HG03342 (cell line): ENCODE measurements around the gene RRAD.

Experiments
- ATAC-seq: cut with Tn5 transposase; IDR thresholded peaks from one replicate; pipeline ENCODE4 v1.9.1; 2021; ENCODE audit warnings: mild to moderate bottlenecking, moderate library complexity; ENCODE audit not compliant: unreplicated experiment

RRAD gene

DNA sequence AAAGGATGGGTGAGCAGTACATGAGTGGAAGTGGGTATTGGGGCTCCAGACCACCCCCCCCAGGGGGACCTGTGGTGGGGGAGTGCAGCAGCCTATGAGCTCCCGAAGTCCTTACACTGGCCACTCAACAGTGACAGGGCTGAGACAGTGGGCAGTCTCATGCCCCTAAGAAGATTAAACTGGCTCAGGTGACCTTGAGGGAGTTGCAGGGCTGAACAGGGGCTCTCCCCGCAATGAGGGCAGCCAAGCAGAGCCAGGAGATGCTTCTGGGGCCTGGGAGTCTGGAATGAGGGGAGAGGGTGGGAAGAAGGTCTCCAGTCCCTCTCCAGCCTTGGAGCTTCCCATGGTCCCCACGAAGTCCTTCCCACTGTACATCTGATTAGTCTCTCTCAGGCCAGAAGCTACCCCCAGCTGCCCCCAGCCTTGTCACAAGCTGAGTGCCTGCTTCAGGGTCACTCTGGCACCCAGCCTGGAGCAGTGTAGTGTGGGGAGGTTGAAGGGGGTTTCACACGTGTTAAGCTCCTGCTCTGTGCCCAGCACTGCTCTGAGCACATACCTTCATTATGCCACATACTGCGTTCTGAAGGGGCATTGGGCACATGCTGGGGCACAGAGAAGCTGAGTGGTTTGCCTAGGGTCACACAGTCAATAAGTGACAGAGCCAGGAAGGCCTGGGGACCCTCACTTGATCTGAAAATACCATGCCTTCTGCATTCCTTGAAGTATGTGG is 5.6 kb downstream of the RRAD start:
- no peak for ATAC-seq

DNA sequence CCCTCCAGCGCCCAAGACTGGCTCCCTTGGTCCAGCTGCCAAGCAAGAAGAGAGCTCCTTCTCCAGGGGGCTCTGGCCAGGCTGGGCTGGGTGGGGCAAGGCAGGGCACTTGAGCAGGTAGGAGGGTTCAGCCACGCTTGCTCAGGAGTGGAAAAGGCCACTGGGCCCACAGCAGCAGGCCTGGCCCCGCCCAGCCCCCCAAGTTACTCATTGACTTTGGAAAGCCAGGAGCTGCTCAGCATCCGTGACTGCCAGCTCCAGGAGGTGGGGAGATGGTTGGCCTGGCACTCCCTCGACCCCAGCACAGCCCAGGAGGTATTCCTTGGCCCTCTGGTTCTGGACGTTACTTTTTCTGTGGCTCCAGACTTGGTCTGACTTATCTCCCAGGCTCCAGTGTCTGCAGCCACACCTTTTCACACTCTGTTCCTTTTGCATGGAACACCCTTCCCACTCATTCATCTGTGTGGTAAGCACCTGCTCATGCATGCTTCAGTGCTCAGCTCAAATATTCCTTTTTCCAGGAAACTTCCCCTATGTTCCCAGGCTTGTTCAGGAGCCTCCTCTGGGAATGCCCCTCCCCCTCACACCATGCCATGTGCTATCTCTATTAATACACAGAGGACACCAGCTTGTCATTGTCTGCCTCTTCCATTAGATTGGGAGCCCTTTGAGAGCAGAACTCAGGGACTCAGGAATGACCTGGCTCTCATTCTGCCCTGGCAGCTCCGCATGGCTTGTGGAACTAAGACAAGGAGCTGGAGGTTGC is 6.3 kb downstream of the RRAD start, which contains the start of gene CDH16:
Gene CDH16, minus strand, starts transcription at position 83 of the 766 bp plus-strand sequence. CDS start 820 bp downstream, outside the sequence.
- ATAC-seq: no peak

DNA sequence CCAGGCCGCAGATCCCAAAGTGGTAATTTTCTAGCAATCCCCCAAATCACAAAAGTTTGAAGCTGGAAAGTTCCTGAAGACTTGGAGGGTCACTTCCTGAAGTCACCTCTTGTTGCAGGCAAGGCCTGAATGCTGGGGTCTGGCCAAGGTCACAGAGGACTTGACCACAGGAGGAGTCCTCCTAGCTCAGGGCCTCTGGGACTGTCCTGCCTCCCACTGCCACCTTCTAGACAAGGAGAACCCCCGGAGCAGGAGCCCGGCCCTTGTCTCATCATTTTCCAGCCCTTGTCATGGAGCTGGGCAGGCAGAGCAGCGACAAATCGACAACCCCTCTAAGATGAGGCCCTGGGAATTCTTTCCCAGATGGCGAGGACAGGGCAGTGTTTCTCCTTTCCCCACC is 7.0 kb downstream of the RRAD start:
- ATAC-seq: no peak

DNA sequence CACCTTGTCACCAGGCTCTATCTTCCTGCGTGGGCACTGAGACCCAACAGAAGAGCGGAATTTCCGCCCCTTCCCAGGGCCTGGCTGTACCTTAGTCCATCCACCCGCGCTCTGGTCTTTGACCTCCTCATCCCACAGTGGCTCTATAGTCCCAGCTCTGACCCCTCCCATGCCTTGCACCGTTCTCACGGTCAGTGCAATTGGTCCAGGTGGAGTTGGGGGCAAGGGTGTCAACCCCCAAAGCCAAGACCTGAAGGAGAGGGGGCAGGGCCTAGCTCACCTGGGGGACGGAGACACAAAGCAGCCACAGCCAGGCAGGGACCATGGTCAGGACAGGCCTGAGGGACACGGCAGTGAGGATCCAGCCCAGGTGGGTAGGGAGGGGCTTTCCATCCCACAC is 7.6 kb downstream of the RRAD start:
- no peak for ATAC-seq

DNA sequence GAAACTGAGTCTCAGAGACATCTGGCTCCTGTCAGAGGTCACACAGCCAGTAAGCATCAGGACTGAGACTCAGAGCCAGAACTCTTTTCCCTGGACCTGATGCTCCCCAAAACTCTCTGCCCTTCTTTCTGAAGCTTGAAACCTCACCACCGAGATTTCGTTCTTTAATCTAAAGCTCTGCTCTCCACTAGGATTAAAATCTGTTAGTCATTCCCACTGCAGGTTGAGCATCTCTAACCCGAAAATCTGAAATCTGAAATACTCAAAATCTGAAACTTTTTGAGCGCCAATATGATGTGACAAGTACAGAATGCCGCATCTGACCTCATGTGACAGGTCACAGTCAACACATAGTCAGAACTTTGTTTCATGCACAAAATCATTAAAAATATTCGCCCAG is 8.8 kb downstream of the RRAD start:
- ATAC-seq: no peak

DNA sequence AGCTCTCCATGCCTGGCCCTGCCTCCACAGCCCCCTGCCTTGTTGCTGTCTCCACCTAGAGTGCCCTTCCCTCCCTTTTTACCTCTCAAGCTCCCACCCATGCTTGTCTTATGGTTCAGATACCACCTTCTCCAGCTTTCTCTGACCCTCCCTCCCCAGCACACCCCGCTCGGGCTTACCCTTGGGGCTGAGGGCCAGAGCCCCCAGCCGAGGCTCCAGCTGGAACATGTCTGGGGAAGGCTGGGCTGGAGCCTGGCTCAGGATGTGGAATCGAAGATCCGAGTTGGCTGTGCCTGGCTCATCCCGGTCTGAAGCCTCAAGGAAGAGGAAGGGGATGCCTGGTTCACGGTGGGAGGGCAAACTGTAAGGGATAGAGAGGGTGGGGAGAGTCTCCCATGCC is 10.3 kb downstream of the RRAD start:
- no peak for ATAC-seq

DNA sequence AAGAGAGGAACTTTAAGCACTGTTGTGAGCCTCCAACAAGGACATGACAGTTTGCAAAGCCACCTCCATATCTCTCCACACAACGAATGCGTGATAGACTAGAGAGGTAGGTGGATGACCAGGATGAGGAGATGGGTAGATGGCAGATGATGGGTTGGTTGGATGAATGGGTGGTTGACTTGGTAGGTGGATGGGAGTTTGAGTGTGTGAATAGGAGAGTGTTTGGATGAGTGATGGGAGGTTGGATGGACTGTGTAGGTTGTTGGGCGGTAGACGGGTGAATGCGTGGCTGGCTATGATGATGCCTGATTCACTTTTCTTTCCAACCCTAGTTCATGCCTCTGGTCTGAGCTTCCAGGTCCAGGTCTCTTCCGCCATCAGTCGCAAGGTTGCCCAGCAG is 10.8 kb downstream of the RRAD start:
- no peak for ATAC-seq

DNA sequence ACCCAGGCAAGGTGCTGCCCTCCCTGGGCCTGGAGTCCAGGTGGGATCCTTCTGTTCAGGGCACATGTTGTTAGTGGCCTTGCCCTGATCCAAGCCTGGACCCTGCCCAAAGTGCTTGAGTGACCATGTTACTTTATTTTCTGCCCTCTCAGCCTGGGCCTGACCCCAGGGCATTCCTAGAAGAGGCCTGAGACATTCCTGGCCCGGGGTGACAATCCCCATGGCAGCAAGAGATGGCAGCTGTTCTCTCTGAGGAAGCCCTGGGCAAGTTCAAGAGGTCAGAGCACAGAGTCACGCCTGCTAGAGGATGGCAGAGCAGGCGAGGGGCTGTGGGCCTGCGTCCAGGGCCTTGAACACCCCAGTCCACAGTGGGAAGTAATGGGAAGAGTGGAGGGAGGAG is 11.6 kb downstream of the RRAD start:
- no peak for ATAC-seq

DNA sequence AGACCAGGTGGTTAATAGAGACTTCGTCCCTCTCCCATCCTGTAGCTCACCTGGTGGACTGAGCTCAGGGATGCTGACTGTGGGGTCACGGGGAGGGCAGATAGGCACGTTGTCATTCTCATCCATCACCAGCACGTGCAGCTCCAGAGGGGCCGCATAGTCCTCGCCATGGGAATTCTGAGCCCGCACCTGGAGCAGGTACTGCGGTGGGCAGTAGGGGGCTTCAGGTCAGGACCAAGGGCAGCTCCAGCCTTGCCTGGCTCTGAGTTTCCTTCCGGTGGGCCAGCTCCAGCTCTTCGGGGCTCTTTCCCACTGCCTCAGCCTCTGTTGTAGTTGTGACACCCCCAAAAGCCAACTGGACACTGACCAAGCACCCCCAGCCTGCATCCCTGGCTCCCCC is 12.3 kb downstream of the RRAD start:
- no peak for ATAC-seq

DNA sequence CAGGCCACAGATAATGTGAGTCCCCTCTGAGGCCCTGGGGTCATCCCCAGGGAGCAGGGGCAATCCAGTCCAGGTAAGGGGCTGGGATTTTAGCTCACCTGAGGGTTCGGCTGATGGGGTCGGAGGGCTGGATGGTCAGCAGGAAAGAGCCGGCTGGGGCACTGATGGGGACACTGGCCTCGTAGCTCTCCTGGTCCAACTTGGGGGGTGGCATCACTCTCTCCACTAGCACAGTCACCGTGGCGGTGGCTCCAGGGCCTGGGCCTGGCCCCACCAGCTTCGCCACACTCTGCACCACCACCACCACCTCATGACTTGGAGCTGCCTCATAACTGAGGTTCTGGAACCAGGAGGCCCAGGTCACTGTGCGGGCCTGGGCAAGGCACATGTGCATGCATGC is 13.5 kb downstream of the RRAD start:
- no peak for ATAC-seq

DNA sequence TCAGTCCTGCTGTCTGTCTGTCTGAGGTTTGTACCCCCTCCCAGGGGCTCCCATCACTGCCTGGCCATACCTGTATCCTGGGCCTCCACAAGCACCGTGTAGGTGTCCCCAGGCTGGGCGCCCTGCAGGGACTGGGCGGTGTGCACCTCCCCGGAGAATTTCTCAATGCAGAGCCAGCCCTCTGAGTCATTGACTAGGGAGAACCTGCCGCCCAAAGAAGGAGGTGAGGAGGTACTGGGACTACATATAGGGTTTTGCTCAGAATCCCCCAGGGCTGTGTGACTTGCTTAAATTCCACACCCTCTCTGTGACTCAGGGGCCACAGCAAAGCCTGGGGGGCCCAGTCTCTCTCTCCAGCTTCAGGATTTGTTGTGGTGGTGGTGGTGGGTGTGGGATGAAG is 14.2 kb downstream of the RRAD start:
- no peak for ATAC-seq

DNA sequence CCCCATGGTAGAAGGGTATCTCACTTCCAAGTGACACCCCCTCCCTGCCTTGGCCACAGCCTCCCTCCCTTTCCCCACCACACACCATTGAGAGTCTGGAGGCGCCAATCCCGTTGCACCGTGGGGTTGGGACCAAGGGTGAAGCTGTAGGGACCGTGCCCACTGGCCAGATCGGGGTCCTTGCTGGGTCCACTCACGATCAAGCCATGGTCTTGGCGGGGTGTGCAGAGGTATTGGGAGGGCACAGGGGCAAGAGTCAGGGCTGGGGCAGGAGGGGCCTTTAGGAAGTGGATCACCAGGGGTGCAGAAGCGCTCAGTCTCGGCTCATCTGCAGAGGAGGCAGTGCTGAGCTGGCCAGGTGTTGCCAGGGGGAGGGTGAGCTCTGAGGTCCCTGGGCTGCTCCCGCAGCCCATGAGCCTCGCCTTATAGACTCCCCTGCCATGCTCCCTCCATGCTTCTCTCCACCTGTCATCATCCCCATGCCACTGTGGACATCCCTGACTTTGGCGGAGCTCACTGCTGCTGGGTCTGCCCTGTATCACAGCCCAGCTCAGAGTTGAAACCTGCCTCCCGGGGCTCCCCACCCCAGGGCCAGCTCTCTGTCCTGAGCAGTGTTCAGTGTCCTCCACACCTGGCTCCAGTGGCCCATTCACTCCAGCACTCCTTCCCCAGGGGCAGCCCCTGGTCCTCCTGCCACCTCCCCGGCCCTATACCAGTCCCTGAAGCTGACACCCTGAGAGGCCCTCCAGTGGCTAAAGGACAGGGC is 15.0 kb downstream of the RRAD start:
- no peak for ATAC-seq

DNA sequence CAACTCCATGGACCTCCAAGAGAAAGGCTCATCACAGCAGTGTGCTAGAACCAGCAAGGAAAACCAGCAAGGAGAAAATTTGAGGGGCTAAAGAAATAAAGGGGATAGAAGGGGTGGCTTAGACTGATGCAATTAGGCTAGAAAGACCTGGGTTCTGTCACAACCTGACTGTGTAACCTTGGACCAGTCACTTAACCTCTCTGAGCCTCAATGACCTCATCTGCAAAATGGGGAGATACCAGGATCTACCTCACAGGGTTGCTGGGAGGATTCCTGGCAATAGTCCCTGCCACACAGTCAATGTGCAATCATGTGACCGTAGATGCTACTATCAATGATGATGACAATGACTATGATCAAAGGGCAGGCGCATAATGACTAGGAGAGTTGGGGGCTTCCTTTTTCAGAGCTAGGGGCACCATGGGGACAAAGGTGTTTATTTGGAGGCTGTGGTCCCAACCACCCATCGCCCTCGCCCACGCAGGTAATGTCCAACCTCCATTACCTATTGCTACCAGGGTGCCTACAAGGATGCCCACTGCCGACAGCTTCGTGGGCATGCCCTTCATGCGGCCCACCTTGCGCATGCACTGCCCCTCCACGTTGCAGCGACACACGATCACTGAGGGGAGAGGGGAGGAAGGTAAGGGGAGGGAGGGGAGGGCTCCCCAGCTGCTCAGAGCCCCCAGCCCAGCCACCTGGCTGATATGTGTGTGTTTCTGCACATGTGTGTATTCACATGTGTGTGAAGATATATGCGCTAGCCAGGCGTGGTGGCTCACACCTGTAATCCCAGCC is 16.4 kb downstream of the RRAD start:
- no peak for ATAC-seq

DNA sequence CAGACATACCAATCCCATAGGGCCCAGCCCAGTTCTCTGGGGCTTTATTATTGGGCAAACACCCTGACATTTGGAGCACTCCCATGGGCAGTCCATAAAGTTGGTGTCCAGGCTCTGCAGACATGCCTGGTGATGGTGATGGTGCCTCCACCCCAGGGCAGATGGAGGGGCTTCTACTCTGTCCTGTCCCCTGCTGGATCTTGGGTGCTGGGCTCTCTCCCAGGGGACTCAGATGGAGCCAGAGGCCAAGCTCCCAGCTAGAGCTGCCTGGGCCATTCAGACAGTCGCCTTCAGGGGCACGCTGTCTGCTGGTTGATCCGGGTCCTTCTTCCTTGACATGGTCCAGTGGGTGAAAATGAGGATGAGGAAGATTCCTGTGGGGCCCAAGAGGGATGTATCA is 17.2 kb downstream of the RRAD start:
- no peak for ATAC-seq

DNA sequence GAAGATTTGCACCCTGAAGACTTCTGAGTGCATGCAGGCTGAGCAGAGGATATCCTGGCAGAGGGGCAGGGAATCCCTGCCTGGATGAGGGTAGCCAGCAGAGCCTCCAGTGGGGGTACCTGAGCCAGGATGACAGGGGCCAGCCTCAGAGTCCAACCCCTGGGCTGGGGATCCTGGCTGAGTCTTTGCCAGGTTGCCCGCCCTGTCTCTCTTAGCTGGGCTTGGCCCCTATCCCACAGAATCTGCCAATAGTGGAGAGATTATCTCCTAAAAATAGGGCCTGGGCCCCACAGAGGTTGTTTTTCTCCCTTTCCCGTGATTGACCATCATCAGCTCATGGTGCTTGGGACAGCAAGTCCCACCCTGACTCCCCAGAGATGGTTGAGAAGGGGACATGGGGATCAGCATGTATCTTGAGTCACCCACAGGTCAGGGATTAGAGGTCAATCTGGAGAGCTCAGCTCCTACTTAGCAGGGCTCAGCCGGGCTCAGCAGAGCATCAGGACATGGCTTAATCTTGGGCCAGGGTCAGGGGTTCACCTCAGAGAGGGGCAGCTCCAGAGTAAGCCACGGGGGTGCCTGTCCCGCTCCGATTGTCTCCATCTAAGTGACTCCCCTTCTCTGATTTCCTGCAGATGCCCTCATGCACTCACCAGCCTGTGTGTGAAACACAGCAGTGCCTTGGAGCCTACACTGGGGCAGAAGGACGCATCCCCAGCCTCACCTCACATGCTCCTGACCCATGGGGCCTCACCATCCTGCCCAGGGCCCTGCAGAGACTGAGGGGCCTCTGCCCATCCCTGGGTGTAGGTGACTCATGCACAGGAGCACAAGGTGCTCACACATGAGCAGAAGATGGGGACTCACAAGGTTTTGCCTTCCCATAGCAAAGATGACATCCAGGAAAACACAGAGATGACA is 18.2 kb downstream of the RRAD start:
- ATAC-seq: no peak

DNA sequence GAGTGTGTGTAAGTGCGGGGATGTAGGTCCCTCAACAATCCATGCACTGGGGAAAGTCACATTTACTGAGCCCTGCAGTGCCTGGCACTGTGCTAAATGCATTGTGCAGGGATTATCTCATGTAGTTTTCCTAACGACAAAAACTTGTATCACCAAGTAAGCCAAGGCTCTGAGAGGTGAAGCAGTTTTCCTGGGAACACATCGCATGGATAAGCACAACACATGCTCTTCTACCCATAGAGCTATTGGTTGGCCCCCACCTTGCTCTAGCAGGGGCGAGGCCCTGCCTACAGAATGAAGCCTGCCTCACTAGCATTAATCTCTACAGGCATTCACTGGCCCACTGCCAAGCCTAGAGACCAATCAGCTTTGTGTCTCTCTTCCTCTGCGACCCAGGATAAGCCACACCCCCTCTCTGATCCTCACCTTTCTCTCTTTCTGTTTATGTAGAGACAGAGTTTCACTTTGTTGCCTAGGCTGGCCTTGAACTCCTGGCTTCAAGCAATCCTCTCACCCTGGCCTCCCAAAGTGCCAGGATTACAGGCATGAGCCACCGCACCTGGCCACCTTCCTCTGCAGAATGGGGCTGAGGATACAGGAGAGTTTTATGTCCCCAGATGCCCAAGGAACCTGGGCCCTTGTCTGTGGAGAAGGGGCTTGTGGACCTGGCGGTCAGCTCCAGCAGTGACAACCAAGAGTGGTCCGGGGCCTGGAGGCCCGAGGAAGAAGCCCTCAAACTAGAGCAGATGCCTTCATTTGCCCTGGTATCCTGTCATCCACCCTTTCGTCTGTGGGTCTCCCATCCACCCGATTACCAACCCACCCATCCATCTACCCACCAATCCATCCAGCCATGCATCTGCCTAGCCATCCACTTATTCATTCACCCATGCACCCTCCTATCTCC is 19.4 kb downstream of the RRAD start:
- no peak for ATAC-seq

DNA sequence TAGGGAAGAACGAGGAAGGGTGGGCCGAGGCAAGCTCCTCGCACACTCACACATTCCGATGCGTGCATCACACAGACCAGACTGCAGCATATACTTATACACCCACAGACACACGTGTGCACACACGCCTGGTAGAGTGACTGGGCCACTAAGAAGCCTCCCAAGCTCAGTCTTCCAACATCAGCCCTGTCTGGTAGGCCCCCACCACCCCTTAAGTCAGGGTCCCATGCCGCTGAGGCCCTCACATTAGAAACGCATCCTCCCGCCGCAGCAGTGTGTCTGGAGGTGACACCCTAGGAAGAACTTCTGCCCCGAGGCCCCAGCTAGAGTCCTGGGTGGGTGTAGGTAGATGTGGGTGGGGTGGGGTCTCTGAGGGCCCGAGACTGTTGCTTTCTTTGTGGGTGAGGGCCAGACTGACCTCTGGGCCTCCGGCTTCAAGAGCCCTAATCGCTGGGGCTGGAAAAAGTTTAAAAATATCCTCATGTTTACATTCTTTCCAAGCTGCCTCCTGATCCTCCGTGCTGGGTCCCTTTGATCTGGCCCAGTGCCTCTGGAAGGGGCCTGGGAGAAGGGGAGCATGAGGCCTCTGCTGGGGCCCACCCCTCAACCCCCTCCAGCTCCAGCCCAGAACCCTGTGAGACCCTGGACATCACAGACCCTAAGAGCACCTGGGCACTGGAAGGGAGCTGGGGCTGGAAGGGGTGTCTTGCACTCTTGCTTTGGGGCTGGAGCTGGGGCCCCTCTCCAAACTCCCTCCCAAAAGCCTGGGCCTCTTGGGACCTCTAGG is 20.3 kb downstream of the RRAD start:
- no peak for ATAC-seq

DNA sequence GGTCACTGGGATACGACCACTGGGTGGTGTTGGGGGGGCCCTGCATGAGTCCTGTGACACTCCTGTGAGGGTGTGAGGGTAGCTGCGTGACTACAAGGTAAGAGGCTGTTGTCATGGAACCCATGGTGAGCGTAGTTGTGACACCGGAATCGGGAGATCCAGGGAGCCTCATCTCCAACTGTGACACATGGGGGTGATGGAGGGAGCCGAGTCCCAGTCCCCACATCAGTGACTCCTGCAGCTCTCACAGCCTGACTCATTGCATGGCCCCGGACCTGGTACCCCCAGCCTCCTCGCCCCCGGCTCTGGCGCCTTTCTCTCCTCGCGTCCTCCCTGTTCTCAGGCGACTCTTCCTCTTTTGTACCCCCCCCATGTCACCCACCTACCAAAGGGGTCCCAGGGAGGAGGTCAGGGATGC is 20.9 kb downstream of the RRAD start:
- ATAC-seq: no peak
